HG02759 (cell line): Measurements from ENCODE around the gene SH3D21.
A peak's percentile ranks its signal among the peaks of the same experiment; 100 is the strongest.

Experiments used
- ATAC-seq: cut with Tn5 transposase; IDR thresholded peaks from one replicate; pipeline ENCODE4 v1.9.1; 2021; ENCODE audit warnings: mild to moderate bottlenecking, moderate library complexity; ENCODE audit not compliant: unreplicated experiment

The SH3D21 gene

GRCh38 chr1:36306210-36306901 is at the start of gene SH3D21:
TSS of gene SH3D21 (plus strand) at chr1:36306368. CDS start at chr1:36306421, 53 bp downstream.
- peak; percentile 33 for ATAC-seq

- ATAC-seq: no peak
These were observed 49.4 kb upstream of the SH3D21 start for GRCh38 chr1:36256558-36257374.

DNA sequence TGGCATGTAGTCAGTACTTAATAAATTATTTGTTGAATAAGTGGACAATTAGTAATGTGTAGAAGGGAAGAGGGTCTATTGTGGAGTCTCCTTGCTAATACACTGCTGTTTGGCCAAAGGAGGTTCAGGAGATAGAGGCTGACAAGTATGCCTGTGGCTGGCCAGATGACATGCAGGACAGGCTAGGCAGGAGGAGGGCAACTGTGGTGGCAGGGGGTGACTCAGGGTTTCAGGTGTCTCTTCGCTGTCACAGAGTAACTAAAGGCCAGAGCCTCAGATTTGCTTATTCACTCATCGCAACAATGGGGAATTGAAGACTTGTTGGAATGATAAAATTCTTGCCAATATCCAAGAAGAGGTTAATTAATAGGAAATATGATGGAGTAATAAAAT is 48.8 kb upstream of the SH3D21 start:
- no peak for ATAC-seq

DNA sequence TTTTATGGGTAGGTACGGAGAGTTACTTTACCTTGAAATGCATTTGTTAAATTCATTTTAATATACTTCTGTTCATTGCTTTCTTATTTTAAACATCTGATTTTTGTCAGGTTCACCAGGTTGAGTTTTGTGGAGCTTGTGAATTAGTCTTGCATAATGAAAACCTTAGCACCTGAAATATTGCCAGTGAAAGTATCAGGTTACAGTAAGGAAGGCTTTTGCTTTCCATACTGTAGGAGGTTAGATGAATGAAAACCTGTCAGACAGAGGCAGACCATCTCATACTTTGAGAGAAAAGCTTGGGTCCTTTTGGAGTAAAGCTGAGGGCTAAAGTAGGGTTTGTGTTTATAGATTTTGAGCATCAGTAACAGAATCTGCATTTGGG is 47.2 kb upstream of the SH3D21 start:
- ATAC-seq: no peak

GRCh38 chr1:36268981-36269380 is 37.2 kb upstream of the SH3D21 start:
- no peak for ATAC-seq

DNA sequence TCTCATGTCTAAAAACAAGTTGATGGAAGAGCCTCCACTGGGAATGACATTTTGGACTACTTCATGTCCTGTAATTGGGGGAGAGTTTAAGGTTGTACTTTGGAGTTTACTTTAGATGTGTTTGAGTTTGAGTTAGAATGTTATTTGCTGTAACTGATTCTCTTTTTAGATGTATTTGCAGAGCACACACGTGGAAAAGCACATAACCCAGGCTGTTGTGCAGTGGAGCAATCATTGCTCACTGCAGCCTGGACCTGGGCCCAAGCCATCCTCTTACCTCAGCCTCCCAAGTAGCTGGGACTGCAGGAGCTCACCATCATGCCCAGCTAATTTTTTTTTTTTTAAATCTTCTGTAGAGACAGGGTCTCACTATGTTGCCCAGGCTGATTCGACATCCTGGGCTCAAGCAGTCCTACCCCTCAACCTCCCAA is 36.7 kb upstream of the SH3D21 start:
- ATAC-seq: no peak

- no peak for ATAC-seq
These were observed 33.1 kb upstream of the SH3D21 start for GRCh38 chr1:36273024-36273423.

GRCh38 chr1:36274201-36274600 is 32.0 kb upstream of the SH3D21 start:
- no peak for ATAC-seq

DNA sequence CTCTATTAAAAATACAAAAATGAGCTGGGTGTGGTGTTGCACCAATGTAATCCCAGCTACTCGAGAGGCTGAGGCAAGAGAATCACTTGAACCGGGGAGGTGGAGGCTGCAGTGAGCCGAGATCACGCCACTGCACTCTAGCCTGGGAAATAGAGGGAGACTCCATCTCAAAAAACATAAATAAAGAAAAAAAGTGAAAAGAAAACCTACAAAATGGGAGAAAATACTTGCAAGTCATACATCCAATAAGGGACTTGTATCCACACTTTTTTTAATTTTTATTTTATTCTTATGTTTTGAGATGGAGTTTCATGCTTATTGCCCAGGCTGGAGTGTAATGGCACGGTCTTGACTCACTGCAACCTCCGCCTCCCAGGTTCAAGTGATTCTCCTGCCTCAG is 29.5 kb upstream of the SH3D21 start:
- no peak for ATAC-seq

DNA sequence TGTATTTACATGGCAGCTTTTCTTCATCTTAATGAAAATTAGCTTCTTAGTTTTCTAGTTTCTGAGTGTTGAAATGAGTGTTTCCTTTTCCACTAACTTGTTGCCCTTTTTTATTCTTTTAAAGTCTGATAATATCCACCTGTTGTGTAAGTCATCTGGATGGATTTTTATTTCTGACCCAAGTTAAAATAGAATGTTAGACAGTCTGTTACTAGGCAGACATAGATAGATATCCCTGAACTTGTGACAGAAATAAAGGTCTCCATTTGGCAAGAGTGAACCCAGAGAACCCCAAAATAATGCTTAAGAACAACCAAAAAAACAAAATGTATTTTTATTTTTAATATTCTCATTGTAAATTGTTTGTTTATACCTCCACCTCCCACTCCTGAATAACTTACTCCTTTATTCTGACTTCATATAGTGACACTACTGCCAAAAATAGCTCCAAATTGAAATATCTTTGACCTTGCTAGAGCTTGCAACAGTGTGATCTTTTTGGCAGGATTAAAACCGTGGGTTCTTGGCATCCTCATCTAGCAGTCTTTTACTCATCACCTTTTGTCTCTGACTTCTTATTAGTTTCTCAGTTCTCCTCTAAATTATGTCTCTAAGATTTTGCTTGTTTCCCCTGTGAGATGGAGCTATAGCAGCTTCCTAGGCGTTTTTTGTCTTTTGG is 26.9 kb upstream of the SH3D21 start:
- ATAC-seq: no peak

DNA sequence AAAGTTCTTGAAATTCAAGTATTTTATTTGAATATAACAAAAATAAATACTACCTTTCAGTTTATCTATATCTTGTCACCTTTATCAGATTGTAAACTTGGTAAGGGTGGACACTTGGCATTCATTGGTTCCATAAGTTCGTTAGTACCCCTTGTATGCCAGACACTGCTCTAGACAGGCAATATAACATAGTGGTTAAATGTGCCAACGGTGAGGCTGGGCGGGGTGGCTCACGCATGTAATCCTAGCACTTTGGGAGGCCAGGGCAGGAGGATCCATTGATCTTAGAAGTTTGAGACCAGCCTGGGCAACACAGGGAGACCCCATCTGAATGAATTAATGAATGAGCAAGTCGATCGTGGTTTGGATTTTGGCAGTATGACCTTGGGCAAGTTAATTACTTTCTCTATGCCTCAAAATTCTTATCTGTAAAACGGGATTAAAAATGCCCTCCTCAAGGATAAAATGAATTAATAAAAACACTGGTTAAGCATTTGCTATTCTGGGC is 26.3 kb upstream of the SH3D21 start:
- ATAC-seq: no peak

DNA sequence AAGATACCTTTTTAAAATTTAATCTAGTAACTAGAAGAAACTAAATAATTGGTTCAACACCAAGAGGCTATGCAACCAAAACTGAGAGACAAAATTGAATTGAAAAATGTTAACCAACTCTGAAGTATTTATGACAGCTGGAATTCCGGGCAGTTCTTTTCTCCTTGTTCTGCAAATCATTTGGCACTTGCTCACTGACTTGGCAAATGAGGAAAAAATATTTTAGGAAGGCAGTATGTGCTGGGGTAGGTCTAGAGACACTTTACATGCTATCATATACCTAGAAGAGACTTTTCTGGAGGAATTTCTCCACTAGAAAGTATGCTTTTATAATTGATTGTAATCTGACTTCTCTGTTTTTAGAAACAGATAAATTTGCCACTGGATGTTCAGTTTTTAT is 22.1 kb upstream of the SH3D21 start:
- no peak for ATAC-seq

GRCh38 chr1:36284517-36284916 is 21.7 kb upstream of the SH3D21 start:
- no peak for ATAC-seq

- no peak for ATAC-seq
These were observed 20.6 kb upstream of the SH3D21 start for GRCh38 chr1:36285443-36286101.

GRCh38 chr1:36286802-36287201 is 19.4 kb upstream of the SH3D21 start:
- no peak for ATAC-seq

DNA sequence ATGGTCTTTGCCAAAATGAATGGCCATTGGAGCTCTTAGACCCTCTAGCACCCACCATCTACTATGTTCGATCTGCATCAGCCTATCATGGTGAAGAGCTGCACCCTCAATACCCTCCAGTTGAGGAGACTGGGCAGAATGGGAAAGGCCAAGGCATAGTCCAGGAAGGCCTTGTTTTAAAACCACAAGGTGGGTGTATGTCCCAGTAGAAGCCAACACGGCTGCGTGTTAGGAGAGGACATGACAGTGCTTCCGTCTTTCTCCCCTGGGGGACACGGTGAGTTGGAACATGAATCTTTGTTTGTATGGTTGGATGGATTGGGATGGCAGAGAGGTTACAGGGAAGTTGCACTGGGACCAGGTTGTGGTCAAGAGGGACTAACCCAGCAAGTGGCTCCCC is 18.6 kb upstream of the SH3D21 start:
- no peak for ATAC-seq

DNA sequence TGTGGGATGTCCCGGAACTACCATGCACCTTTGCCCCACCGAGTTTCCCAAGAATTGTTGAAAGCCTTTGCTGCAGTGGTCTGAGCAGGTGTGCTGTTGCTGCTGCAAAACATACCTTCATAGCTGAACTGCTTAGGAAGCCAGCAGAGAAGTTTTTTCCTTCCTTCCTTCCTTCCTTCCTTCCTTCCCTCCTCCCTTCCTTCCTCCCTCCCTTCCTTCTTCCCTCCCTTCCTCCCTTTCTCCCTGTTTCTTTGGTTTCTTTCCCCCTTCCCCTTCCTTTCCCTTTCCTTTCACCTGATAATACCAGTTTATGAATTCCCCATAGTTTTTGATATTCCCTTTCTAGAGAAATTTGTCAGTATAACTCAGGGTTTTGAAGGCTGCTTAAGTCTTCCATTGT is 10.8 kb upstream of the SH3D21 start:
- no peak for ATAC-seq

- no peak for ATAC-seq
These were observed 9.1 kb upstream of the SH3D21 start for GRCh38 chr1:36297062-36297461.

- ATAC-seq: no peak
These were observed 7.5 kb upstream of the SH3D21 start for GRCh38 chr1:36298640-36299039.

- no peak for ATAC-seq
These were observed 5.6 kb upstream of the SH3D21 start for GRCh38 chr1:36300526-36300925.

- no peak for ATAC-seq
These were observed 4.9 kb upstream of the SH3D21 start for GRCh38 chr1:36301220-36301619.
